HG03108 (cell line): ENCODE measurements around the gene PTPRU.

Experiments used
- ATAC-seq: cut with Tn5 transposase; IDR thresholded peaks from one replicate; pipeline ENCODE4 v1.9.1; 2021; ENCODE audit warnings: moderate library complexity; ENCODE audit not compliant: unreplicated experiment

PTPRU gene

DNA sequence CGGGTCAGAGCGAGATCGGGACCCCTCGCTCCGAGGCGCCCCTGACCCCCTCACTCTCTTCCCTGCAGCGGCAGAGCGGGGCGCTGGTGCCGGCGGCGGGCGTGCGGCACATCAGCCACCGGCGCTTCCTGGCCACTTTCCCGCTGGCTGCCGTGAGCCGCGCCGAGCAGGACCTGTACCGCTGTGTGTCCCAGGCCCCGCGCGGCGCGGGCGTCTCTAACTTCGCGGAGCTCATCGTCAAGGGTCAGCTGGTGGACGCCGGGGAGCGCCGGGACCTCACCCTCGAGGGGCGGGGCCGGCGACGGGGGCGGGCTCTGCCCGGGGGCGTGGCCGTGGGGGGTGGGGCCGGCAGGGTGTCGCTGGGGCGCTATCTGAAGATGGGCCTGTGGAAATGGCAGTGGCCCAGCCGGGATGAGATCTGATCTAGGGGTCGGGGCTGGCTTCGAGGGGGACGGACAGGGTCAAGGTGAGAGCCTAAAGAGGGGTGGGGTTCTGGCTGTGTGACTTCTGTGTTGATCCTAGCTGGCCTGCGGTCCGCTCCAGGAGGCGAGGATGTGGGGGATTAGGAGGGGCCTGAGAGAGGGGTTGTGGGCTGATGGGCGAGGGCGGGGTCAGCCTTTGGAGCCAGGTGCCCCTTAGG lies 23.6 kb downstream of the PTPRU start:
- no peak for ATAC-seq

DNA sequence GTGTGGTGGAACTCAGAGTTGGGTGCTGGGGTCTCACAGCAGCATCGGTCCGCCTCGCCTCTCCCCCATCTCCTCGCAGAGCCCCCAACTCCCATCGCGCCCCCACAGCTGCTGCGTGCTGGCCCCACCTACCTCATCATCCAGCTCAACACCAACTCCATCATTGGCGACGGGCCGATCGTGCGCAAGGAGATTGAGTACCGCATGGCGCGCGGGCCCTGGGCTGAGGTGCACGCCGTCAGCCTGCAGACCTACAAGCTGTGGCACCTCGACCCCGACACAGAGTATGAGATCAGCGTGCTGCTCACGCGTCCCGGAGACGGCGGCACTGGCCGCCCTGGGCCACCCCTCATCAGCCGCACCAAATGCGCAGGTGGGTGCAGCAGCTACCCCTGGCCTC lies 24.2 kb downstream of the PTPRU start:
- no peak for ATAC-seq

GRCh38 chr1:29264773-29265389 lies 28.6 kb downstream of the PTPRU start:
- no peak for ATAC-seq

DNA sequence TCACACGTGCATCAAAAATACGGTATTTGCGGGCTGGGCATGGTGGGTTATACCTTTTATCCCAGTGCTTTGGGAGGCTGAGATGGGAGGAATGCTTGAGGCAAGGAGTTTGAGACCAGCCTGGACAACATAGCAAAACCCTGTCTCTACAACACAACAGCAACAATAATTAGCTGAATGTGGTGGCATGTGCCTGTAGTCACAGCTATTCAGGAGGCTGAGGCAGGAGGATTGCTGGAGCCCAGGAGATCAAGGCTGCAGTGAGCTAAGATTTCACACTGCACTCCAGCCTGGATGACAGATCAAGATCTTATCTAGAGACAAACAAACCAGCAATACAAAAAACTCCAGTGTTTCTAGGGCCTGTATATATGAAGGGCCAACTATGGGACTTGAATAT lies 30.6 kb downstream of the PTPRU start:
- no peak for ATAC-seq

DNA sequence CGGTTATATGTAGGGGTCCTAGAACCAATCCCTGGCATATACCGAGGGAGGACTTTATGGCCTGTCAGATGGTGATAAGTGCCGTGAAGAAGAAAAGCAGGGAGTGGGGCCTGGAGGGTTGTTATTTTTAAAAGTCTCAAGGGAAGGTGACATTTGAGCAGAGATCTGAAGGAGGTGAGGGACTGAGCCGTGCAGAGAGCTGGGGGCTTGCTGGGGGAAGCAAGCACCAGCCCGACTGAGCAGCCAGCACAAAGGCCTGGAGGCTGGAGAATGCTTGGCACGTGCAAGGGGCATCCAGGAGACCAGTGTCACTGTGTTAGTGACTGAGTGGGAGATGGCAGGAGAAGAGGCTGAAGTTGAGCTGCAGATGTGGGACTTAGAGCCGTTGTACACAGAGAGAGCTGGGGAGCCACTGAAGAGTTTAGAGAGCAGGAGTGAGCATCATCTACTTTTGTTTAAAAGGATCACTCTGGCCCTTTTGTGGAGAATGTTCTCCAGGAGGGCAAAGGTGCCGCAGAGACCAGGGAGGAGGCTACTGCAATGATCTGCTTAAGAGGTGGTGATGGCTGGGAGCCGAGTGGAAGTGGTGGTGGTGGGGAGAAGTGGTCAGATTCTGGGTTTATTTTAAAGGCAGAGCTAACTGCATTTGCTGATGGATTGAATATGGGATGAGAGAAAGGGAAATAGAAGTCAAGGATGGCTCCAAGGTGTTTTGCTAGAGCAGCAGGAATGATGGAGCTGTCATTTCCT lies 31.2 kb downstream of the PTPRU start:
- no peak for ATAC-seq

DNA sequence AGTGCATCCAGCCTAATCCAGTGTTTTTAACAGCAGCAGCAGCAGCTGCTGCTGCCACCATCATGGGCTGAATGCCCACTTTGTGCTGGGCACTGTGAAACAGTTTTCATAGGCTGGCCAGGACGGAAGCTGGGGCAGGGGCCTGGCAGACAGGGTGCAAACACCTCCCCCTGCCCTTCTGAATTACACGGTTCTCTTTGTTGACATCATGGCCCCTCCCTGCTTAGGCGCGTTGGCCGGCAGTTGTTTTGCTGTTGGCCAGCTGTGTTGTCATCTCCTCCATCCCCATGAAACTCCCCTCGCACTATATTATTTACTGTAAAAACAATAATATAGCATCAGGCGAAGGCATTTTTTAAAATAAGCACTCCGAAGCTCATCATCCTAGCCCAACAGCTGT lies 33.1 kb downstream of the PTPRU start:
- no peak for ATAC-seq

DNA sequence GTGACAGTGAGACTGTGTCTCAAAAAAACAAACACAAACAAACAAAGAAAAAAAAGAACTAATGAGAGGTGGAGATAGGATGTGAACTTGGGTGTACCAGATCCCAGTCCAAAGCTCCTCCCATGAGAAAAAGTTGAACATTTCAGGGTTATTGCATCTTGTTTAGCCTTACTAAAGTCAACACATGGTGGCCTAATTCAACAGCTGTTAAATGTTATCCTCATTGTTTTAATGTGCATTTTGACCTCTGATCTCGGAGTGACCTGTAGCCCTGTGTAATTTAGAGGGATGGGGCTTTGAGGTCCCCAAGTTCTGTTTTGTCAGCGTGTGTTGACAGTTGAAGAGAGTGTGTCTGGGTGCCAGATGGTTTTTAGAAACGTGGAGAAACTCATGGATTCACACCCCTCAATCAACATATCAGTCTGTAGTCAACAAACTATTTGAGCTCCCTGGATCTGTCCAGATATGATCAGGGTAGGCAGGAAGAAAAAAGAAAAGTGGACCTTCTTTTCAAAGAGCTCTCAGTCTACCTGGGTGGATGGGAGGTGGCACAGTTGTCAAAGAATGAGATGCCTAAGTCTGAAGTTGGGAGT lies 34.7 kb downstream of the PTPRU start:
- ATAC-seq: no peak

GRCh38 chr1:29271724-29272123 lies 35.4 kb downstream of the PTPRU start:
- no peak for ATAC-seq

DNA sequence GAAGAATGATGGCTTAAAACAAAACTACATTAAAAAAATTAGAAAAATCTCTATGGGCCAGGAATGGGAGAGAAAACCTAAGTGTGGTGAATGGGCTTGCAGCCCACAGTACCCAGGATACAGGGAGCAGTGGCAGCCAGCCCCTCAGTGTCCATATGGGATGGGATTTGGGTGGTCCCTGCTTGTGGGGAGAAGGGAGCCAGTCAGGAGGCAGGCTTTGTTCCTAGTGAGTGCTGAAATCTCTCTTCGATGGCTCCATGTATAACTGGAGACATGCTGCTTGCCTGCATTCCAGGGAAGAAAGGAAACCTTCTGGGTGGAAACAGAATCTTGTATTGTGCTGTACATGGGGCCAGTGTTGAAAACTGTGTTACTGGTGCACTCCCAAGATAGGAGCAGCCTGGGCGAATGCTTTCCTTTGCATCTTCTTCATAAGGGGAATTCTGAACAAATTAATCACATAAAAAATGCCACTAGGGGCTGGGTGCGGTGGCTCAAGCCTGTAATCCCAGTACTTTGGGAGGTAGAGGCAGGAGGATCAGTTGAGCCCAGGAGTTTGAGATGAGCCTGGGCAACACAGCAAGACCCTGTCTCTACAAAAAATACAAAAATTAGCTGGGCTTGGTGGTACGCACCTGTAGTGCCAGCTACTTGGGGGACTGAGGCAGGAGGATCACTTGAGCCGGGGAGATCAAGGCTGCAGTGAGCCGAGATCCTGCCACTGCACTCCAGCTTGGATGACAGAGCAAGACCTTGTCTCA lies 36.0 kb downstream of the PTPRU start:
- no peak for ATAC-seq

- ATAC-seq: no peak
Observed at GRCh38 chr1:29275435-29275834, 39.1 kb downstream of the PTPRU start.

DNA sequence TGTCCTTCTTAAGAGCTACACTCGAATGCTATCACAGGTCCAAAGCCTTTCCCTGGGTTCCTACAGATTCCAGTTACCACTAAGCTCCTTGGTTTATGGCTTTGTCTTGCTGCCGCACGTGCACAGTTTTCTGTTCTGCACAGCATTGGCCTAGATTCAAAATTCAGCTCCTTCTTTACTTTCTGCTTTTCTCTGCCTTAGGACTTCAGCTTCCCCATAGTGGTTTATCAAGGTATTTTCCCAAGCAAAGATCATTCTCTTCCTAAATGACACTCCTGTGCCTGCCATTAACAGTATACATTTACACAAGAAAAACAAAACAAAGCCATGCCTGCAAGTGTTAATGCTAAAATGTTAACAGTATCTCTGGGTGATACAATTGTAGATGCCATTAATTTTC lies 41.8 kb downstream of the PTPRU start:
- no peak for ATAC-seq

GRCh38 chr1:29279406-29279805 lies 43.1 kb downstream of the PTPRU start:
- no peak for ATAC-seq

DNA sequence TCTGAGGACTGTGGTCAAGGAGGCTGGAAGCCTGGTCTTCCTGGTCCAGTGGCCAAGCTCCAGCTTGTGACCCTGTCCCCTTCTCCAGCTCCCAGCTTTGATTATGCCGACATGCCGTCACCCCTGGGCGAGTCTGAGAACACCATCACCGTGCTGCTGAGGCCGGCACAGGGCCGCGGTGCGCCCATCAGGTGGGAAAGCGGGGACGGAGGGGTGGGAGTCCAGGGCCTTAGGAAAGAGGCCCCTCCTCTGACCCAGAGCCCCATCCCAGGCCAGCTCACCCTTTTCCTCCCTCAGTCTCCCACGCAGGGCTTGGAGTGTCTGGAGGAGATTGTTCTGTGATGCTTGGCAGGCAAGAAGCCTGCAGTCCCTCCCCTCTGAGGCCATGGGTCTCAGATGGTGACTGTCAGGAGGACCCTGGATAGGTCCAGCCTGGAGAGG lies 43.6 kb downstream of the PTPRU start:
- no peak for ATAC-seq

GRCh38 chr1:29280409-29281131 lies 44.2 kb downstream of the PTPRU start:
- ATAC-seq: no peak

- ATAC-seq: no peak
Observed at GRCh38 chr1:29281571-29281970, 45.2 kb downstream of the PTPRU start.

- ATAC-seq: no peak
Observed at GRCh38 chr1:29282135-29282923, 46.0 kb downstream of the PTPRU start.

GRCh38 chr1:29282924-29283803 lies 46.8 kb downstream of the PTPRU start:
- no peak for ATAC-seq

- no peak for ATAC-seq
Observed at GRCh38 chr1:29283804-29284195, 47.5 kb downstream of the PTPRU start.
